ENCODE measurements around the gene GDF10. TPM values are rescaled to one million over a fixed set of nuclear protein-coding genes. Genes with fewer than 3 reads are reported as not detected.
A peak's percentile ranks its signal among the peaks of the same experiment; 100 is the strongest.

Gene GDF10
- total RNA-seq, 1 donor = under 0.01 TPM

DNA sequence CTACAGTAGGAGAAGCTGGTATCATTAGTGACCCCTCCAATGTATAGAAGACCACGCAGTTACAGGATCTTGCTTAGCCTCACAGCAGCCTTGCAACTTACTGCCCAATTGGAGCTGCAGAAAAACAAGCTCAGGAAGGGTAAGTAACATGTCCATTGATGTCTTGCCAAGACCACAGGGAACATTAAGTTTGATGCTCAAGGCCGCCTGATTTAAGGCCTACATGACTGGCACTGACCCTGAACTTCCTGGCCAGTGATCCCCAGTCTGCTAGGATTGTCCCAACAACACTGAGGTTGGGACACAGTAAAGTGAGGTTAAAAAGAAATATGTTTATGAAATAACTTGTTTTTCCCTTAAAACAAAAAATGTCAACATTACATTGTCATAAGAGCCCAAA lies 15.4 kb downstream of the GDF10 start:
- no peak for TF ChIP-seq CTCF (IDR thresholded peaks at IDR 0.05; ENCODE audit: extremely low read depth, low read depth, low read length)
- Histone ChIP-seq H4K20me1 (ENCODE audit: insufficient read depth, low read length) (no peaks in the 10 kb centered on the region), H3K36me3 (ENCODE audit: insufficient read depth, low read length) (no peaks in the 10 kb centered on the region), H3K79me2 (ENCODE audit: insufficient read depth, low read length) (no peaks in the 10 kb centered on the region), H3K4me2 (ENCODE audit: insufficient read depth, low read length) (no peak overlapping the region), H3K9me3 (ENCODE audit: low read depth, low read length) (no peaks in the 10 kb centered on the region), H2AFZ (ENCODE audit: low read length) (no peak overlapping the region), H3K27ac (ENCODE audit: low read depth, low read length) (no peak overlapping the region), H3K4me3 (ENCODE audit: insufficient read depth, low read length) (no peak overlapping the region), H3K4me1 (ENCODE audit: insufficient read depth, low read length) (no peaks in the 10 kb centered on the region), H3K27me3 (ENCODE audit: insufficient read depth, low read length) (peaks cover 4% of the 10 kb centered on the region)
- no peak for DNase-seq (ENCODE audit: insufficient read length, low spot score, missing footprints)

DNA sequence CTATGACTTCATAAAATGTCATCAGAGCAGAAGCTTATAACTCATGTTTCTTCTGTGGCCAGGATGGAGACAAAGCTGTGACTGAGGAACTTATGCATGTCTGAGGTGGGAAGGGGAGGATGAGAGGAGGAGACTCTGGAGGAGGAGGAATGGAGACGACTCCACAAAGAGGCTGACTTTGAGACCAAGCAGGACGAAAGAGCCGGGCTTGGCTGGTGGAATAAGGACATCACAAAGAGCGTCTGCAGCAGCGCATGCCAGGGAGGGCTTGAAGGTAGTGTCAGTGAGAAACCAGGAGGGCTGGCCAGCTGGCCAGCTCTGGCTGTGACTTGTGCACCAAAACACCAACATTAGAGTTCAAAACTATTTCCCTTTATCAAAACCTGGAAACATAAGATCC lies 16.1 kb downstream of the GDF10 start:
- no peak overlapping the region for H3K4me3 ChIP-seq (ENCODE audit: insufficient read depth, low read length)
- H3K4me2 ChIP-seq (ENCODE audit: insufficient read depth, low read length) = no peak overlapping the region

DNA sequence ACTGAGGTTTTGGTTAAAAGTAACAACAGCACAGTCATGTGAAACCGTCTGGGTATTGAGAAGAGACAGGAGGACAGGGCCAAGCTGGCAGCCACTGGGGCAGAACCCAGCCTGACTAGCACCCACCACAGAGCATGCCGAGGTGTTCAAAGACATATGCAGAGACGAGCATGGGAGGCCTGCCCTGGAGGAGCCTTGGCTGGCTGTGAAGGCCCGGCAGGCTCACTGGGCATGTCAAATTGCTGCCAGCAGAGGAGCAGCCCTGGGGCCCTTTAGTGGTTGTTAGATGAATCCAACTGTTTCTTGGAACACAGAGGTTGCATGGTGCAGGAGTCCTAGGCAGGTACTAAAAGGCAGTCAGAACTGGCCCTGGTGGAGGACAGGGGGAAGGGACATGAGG lies 17.3 kb downstream of the GDF10 start:
- no peak overlapping the region for H3K4me2 ChIP-seq (ENCODE audit: insufficient read depth, low read length)
- peaks cover 8% of the 10 kb centered on the region for H3K27me3 ChIP-seq (ENCODE audit: insufficient read depth, low read length)
- no peaks in the 10 kb centered on the region for H3K9me3 ChIP-seq (ENCODE audit: low read depth, low read length)
- peak; percentile 22 for DNase-seq (ENCODE audit: insufficient read length, low spot score, missing footprints)
- no peaks in the 10 kb centered on the region for H3K36me3 ChIP-seq (ENCODE audit: insufficient read depth, low read length)
- no peaks in the 10 kb centered on the region for H3K4me1 ChIP-seq (ENCODE audit: insufficient read depth, low read length)
- H4K20me1 ChIP-seq (ENCODE audit: insufficient read depth, low read length) = no peaks in the 10 kb centered on the region
- H2AFZ ChIP-seq (ENCODE audit: low read length) = no peak overlapping the region
- H3K79me2 ChIP-seq (ENCODE audit: insufficient read depth, low read length) = no peaks in the 10 kb centered on the region
- H3K27ac ChIP-seq (ENCODE audit: low read depth, low read length) = no peak overlapping the region
- H3K4me3 ChIP-seq (ENCODE audit: insufficient read depth, low read length) = no peak overlapping the region
- TF ChIP-seq CTCF (IDR thresholded peaks at IDR 0.05; ENCODE audit: extremely low read depth, low read depth, low read length) = no peak

More for the DNA sequence above, 16.1 kb downstream of the GDF10 start:
- no peak overlapping the region for H3K27ac ChIP-seq (ENCODE audit: low read depth, low read length)
- DNase-seq (ENCODE audit: insufficient read length, low spot score, missing footprints) = no peak
- no peaks in the 10 kb centered on the region for H3K79me2 ChIP-seq (ENCODE audit: insufficient read depth, low read length)
- no peaks in the 10 kb centered on the region for H3K9me3 ChIP-seq (ENCODE audit: low read depth, low read length)
- no peak for TF ChIP-seq CTCF (IDR thresholded peaks at IDR 0.05; ENCODE audit: extremely low read depth, low read depth, low read length)
- H3K36me3 ChIP-seq (ENCODE audit: insufficient read depth, low read length) = no peaks in the 10 kb centered on the region
- H3K27me3 ChIP-seq (ENCODE audit: insufficient read depth, low read length) = peaks cover 8% of the 10 kb centered on the region
- H2AFZ ChIP-seq (ENCODE audit: low read length) = no peak overlapping the region
- H3K4me1 ChIP-seq (ENCODE audit: insufficient read depth, low read length) = no peaks in the 10 kb centered on the region
- H4K20me1 ChIP-seq (ENCODE audit: insufficient read depth, low read length) = no peaks in the 10 kb centered on the region

DNA sequence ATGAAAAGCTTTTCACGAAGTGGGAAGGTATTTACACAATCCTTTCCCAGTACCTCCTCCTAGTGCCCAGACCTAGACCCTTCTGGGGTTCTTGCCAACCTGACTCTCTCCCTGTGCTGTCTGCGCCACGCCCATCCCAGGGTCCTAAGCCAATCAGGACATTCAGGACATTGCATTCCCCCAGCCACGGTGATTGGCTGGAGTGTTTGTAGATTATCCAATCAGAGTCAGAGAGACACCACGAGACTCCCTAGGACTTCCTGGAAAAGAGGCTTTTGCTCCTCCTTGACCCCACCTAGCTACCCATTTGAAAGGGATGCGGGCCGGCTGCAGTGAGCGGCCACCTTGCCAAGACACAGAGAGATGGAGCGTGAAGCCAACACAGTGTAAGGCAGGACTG lies 18.7 kb downstream of the GDF10 start:
- peaks cover 12% of the 10 kb centered on the region for H3K27me3 ChIP-seq (ENCODE audit: insufficient read depth, low read length)
- no peak overlapping the region for H3K4me2 ChIP-seq (ENCODE audit: insufficient read depth, low read length)
- no peak overlapping the region for H3K4me3 ChIP-seq (ENCODE audit: insufficient read depth, low read length)
- no peaks in the 10 kb centered on the region for H3K79me2 ChIP-seq (ENCODE audit: insufficient read depth, low read length)
- TF ChIP-seq CTCF (IDR thresholded peaks at IDR 0.05; ENCODE audit: extremely low read depth, low read depth, low read length) = no peak
- H3K9me3 ChIP-seq (ENCODE audit: low read depth, low read length) = no peaks in the 10 kb centered on the region
- H3K4me1 ChIP-seq (ENCODE audit: insufficient read depth, low read length) = no peaks in the 10 kb centered on the region
- H4K20me1 ChIP-seq (ENCODE audit: insufficient read depth, low read length) = no peaks in the 10 kb centered on the region
- H3K36me3 ChIP-seq (ENCODE audit: insufficient read depth, low read length) = no peaks in the 10 kb centered on the region
- peak; percentile 13 for DNase-seq (ENCODE audit: insufficient read length, low spot score, missing footprints)
- no peak overlapping the region for H3K27ac ChIP-seq (ENCODE audit: low read depth, low read length)
- H2AFZ ChIP-seq (ENCODE audit: low read length) = no peak overlapping the region
